ENCODE results near the gene NIPAL1.

GRCh38 chr4:48049483-48049882 is 32.9 kb downstream of the NIPAL1 start:
- TF ChIP-seq EZH2phosphoT487 (IDR thresholded peaks at IDR 0.05; ENCODE audit: low read length), result no peak
- TF ChIP-seq, protein P1, sequence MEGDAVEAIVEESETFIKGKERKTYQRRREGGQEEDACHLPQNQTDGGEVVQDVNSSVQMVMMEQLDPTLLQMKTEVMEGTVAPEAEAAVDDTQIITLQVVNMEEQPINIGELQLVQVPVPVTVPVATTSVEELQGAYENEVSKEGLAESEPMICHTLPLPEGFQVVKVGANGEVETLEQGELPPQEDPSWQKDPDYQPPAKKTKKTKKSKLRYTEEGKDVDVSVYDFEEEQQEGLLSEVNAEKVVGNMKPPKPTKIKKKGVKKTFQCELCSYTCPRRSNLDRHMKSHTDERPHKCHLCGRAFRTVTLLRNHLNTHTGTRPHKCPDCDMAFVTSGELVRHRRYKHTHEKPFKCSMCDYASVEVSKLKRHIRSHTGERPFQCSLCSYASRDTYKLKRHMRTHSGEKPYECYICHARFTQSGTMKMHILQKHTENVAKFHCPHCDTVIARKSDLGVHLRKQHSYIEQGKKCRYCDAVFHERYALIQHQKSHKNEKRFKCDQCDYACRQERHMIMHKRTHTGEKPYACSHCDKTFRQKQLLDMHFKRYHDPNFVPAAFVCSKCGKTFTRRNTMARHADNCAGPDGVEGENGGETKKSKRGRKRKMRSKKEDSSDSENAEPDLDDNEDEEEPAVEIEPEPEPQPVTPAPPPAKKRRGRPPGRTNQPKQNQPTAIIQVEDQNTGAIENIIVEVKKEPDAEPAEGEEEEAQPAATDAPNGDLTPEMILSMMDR (IDR thresholded peaks at IDR 0.05; ENCODE audit: low read length), result no peak
- no peak for TF ChIP-seq EZH2 (optimal IDR thresholded peaks at IDR 0.05; ENCODE audit: low read depth, low read length)

All from MM.1S (cell line).